Smooth muscle cell (in vitro differentiated cells): ENCODE data around the gene LRP6. TPM values are rescaled to one million over a fixed set of nuclear protein-coding genes. Genes with fewer than 3 reads are reported as not detected.

ENCODE experiments used
- DNase-seq: peaks from one replicate; lab custom pipeline; 2025; ENCODE audit not compliant: unreplicated experiment; lab: John Stamatoyannopoulos, UW
- H2AFZ ChIP-seq: fragments of 200-600 bp; sonication (generic); 2 replicates; pipeline ENCODE4 v1.6.0; 2016; ENCODE audit warnings: antibody characterized with exemption, low read depth, mild to moderate bottlenecking
- H3F3A ChIP-seq: fragments of 200-600 bp; sonication (generic); 2 replicates; pipeline ENCODE4 v1.6.0; 2017; ENCODE audit warnings: antibody characterized with exemption, low read depth
- H3K27ac ChIP-seq: fragments of 200-600 bp; sonication (generic); 2 replicates; pipeline ENCODE4 v1.5.1; 2016; ENCODE audit warnings: low read depth, mild to moderate bottlenecking
- H3K27me3 ChIP-seq: fragments of 200-600 bp; sonication (generic); 2 replicates; pipeline ENCODE4 v1.6.1; 2016; ENCODE audit warnings: low read depth, mild to moderate bottlenecking
- H3K36me3 ChIP-seq: fragments of 200-600 bp; sonication (generic); 2 replicates; pipeline ENCODE4 v1.5.1; 2016; ENCODE audit warnings: low read depth
- H3K4me1 ChIP-seq: fragments of 200-600 bp; sonication (generic); 2 replicates; pipeline ENCODE4 v1.5.1; 2016; ENCODE audit warnings: low read depth
- H3K4me2 ChIP-seq: fragments of 200-600 bp; sonication (generic); 2 replicates; pipeline ENCODE4 v1.6.0; 2016; ENCODE audit warnings: mild to moderate bottlenecking
- H3K4me3 ChIP-seq: fragments of 200-600 bp; sonication (generic); 2 replicates; pipeline ENCODE4 v1.5.1; 2016; ENCODE audit warnings: mild to moderate bottlenecking
- H3K79me2 ChIP-seq: fragments of 200-600 bp; sonication (generic); 2 replicates; pipeline ENCODE4 v1.6.0; 2016; ENCODE audit warnings: low read depth, mild to moderate bottlenecking
- H3K9ac ChIP-seq: fragments of 200-600 bp; sonication (generic); 2 replicates; pipeline ENCODE4 v1.6.0; 2016; ENCODE audit warnings: low read depth
- H3K9me3 ChIP-seq: fragments of 200-600 bp; sonication (generic); replicated peaks from 2 replicates; pipeline ENCODE4 v1.5.1; 2016; ENCODE audit warnings: low read depth
- H4K20me1 ChIP-seq: fragments of 200-600 bp; sonication (generic); 2 replicates; pipeline ENCODE4 v1.6.0; 2016; ENCODE audit warnings: low read depth
- WGBS: methylation state at CpG from one replicate; pipeline ENCODE4 v1.1.7; 2016; ENCODE audit warnings: low lambda C conversion rate; 5-methylcytosine and 5-hydroxymethylcytosine counted together
- polyA plus RNA-seq: library from polyadenylated mRNA; unstranded; fragments of >200 nt; fragmentation: Nextera tagmentation; extraction: Ambion mirVana; gene quantifications from 2 replicates; pipeline ENCODE4 v1.2.1, GENCODE V29; 2016
- total RNA-seq: library from RNA; depleted of rRNA; stranded (reverse); fragments of >200 nt; gene quantifications from 2 replicates; pipeline ENCODE4 v1.2.3, GENCODE V29; 2014
- TF ChIP-seq, protein P1 (sequence below): fragments of 200-600 bp; sonication (generic); IDR thresholded peaks from 2 replicates; pipeline ENCODE4 v1.5.1; 2017; ENCODE audit warnings: borderline replicate concordance, mild to moderate bottlenecking, antibody characterized with exemption; ENCODE audit not compliant: insufficient read depth, poor library complexity, severe bottlenecking

LRP6 gene
- total and polyA plus RNA-seq, 2 experiments from 2014 or later = 10.6 to 21.1 TPM

DNA sequence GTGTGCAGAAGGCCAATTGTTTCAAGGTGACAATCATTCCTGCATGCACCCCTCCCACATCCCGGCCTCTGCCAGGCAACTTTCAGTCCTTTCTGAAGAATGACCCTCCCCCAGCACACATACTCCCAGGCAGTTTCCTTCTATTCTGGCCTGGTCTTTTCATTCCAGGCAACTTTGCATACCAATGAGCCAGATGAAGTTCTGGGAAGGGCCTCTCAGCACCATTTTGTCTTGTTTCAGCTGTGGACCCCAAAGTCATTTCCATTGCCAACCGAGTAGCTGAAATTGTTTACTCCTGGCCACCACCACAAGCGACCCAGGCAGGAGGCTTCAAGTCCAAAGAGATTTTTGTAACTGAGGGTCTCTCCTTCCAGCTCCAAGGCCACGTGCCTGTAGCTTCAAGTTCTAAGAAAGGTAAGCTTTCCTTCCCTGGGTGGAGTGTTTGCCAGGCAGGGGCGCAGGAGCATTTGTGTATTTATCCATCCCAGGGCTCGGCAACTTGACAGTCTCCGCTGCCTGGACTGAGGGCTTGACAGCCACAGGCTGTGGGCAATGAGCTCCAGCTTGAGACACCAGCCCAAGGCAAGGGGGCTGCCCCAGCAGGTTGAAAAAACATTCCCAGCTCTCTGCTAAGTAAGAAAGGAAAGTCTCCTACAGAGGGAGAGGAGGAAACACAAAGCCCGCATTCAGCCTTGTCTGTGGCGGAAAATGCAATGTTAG, 179.7 kb downstream of the LRP6 start:
- Histone ChIP-seq H3K4me3 (no peak overlapping the region), H3K9ac (no peak overlapping the region), H3K4me2 (no peak overlapping the region), H4K20me1 (no peaks in the 10 kb centered on the region), H3K27ac (no peak overlapping the region), H2AFZ (no peak overlapping the region), H3K4me1 (peaks cover 10% of the 10 kb centered on the region), H3F3A (no peaks in the 10 kb centered on the region), H3K9me3 (no peaks in the 10 kb centered on the region), H3K79me2 (no peaks in the 10 kb centered on the region), H3K36me3 (no peaks in the 10 kb centered on the region), H3K27me3 (no peaks in the 10 kb centered on the region)
- no peak for DNase-seq
- WGBS = 76% methylated on average over 9 of the region's 9 CpGs
- TF ChIP-seq, protein P1, sequence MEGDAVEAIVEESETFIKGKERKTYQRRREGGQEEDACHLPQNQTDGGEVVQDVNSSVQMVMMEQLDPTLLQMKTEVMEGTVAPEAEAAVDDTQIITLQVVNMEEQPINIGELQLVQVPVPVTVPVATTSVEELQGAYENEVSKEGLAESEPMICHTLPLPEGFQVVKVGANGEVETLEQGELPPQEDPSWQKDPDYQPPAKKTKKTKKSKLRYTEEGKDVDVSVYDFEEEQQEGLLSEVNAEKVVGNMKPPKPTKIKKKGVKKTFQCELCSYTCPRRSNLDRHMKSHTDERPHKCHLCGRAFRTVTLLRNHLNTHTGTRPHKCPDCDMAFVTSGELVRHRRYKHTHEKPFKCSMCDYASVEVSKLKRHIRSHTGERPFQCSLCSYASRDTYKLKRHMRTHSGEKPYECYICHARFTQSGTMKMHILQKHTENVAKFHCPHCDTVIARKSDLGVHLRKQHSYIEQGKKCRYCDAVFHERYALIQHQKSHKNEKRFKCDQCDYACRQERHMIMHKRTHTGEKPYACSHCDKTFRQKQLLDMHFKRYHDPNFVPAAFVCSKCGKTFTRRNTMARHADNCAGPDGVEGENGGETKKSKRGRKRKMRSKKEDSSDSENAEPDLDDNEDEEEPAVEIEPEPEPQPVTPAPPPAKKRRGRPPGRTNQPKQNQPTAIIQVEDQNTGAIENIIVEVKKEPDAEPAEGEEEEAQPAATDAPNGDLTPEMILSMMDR = no peak

DNA sequence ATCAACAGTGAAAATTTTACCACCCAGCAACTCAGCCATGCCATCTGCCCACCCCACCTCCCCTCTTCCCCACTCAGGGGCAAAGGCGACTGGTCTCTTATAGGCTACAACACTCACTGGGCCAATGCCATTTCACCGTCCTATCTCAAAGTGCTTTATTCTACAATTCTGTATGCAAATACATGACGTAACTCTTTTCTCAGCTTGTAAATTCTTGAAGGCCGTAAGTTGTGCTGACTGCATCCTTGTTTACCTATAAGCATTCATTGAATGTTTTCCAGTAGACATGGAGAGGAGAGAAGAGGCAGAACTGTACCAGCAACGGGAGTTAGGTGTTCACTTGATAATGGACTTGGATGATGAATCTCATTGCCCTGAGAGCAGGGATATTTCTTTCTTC, 180.5 kb downstream of the LRP6 start:
- DNase-seq = no peak
- Histone ChIP-seq H2AFZ (no peak overlapping the region), H4K20me1 (no peaks in the 10 kb centered on the region), H3K36me3 (no peaks in the 10 kb centered on the region), H3K4me1 (peaks cover 10% of the 10 kb centered on the region), H3F3A (no peaks in the 10 kb centered on the region), H3K27ac (no peak overlapping the region), H3K4me3 (no peak overlapping the region), H3K4me2 (no peak overlapping the region), H3K9me3 (no peaks in the 10 kb centered on the region), H3K9ac (no peak overlapping the region), H3K79me2 (no peaks in the 10 kb centered on the region), H3K27me3 (no peaks in the 10 kb centered on the region)
- TF ChIP-seq, protein P1 = no peak
- WGBS = 58% methylated on average over 5 of the region's 5 CpGs

DNA sequence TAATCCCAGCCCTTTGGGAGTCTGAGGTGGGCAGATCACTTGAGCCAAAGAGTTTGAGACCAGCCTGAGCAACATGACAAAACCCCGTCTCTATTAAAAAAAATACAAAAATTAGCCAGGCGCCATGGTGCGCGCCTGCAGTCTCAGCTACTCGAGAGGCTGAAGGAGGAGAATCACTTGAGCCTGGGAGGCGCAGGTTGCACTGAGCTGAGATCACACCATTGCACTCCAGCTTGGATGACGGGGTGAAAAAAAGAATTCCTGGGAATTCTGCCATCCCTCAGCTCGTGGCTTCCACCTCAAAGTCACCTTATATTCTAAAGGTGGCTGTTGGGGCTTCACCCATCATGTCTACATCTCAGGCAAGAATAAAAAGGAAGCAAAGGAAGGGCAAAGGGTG, 183.2 kb downstream of the LRP6 start:
- Histone ChIP-seq H3K4me1 (peaks cover 10% of the 10 kb centered on the region), H3K27ac (no peak overlapping the region), H2AFZ (no peak overlapping the region), H3K4me2 (no peak overlapping the region), H4K20me1 (no peaks in the 10 kb centered on the region), H3K9ac (no peak overlapping the region), H3K36me3 (no peaks in the 10 kb centered on the region), H3K9me3 (no peaks in the 10 kb centered on the region), H3K27me3 (no peaks in the 10 kb centered on the region), H3K4me3 (no peak overlapping the region), H3F3A (no peaks in the 10 kb centered on the region), H3K79me2 (no peaks in the 10 kb centered on the region)
- WGBS = 92% methylated on average over 8 of the region's 8 CpGs
- DNase-seq = no peak
- TF ChIP-seq, protein P1 = no peak
